ENCODE data around the gene KLHDC4. TPM values are rescaled to one million over a fixed set of nuclear protein-coding genes. Genes with fewer than 3 reads are reported as not detected.

The KLHDC4 gene
- total and polyA plus RNA-seq, 9 donors = 16.2 to 35.9 (median 26.2) TPM

GRCh38 chr16:87677830-87678229 lies 88.0 kb downstream of the KLHDC4 start:
- TF ChIP-seq EP300 (IDR thresholded peaks at IDR 0.05) = no peak
- no peak for TF ChIP-seq POLR2A (IDR thresholded peaks at IDR 0.05)
- TF ChIP-seq CTCF (IDR thresholded peaks at IDR 0.05) = no peak
- intact Hi-C loops (cut with DNase I) = no loop called here
- no peak overlapping the region for H3K27ac ChIP-seq
- H3K4me1 ChIP-seq (ENCODE audit: insufficient read depth) = no peaks in the 10 kb centered on the region
- no peak for DNase-seq
- no peaks in the 10 kb centered on the region for H3K27me3 ChIP-seq
- H3K4me3 ChIP-seq = no peak overlapping the region
- 81 to 90% (median 83%) methylated on average over 5 of the region's 5 CpGs for WGBS, 3 donors
- no peaks in the 10 kb centered on the region for H3K9me3 ChIP-seq
- no peaks in the 10 kb centered on the region for H3K36me3 ChIP-seq

GRCh38 chr16:87675111-87675719 lies 90.6 kb downstream of the KLHDC4 start:
- 28 to 31% (median 30%) methylated on average over 15 of the region's 15 CpGs for whole genome bisulfite sequencing, 3 donors
- DNase-seq = no peak
- Histone ChIP-seq H3K4me3 (no peak overlapping the region), H3K27ac (no peak overlapping the region), H3K9me3 (no peaks in the 10 kb centered on the region), H3K36me3 (no peaks in the 10 kb centered on the region), H3K4me1 (ENCODE audit: insufficient read depth) (no peaks in the 10 kb centered on the region), H3K27me3 (no peaks in the 10 kb centered on the region)
- TF ChIP-seq POLR2A (IDR thresholded peaks at IDR 0.05) (no peak), CTCF (IDR thresholded peaks at IDR 0.05) (no peak), EP300 (IDR thresholded peaks at IDR 0.05) (no peak)
- intact Hi-C loops (cut with DNase I) = no loop called here

GRCh38 chr16:87674419-87674818 lies 91.4 kb downstream of the KLHDC4 start:
- no peak for DNase-seq
- no peak overlapping the region for H3K4me3 ChIP-seq
- no peak for TF ChIP-seq EP300 (IDR thresholded peaks at IDR 0.05)
- no peak for TF ChIP-seq CTCF (IDR thresholded peaks at IDR 0.05)
- 76 to 81% (median 79%) methylated on average over 5 of the region's 5 CpGs for WGBS, 3 donors
- H3K27me3 ChIP-seq = no peaks in the 10 kb centered on the region
- H3K4me1 ChIP-seq (ENCODE audit: insufficient read depth) = no peaks in the 10 kb centered on the region
- intact Hi-C loops (cut with DNase I) = no loop called here
- H3K36me3 ChIP-seq = no peaks in the 10 kb centered on the region
- no peaks in the 10 kb centered on the region for H3K9me3 ChIP-seq
- no peak overlapping the region for H3K27ac ChIP-seq

- intact Hi-C loops (cut with DNase I) = no loop called here
- Histone ChIP-seq H3K36me3 (no peaks in the 10 kb centered on the region), H3K4me3 (no peak overlapping the region), H3K27me3 (no peaks in the 10 kb centered on the region), H3K9me3 (no peaks in the 10 kb centered on the region), H3K4me1 (ENCODE audit: insufficient read depth) (no peaks in the 10 kb centered on the region), H3K27ac (no peak overlapping the region)
- no peak for DNase-seq
- 80 to 86% (median 83%) methylated on average over 20 of the region's 20 CpGs for WGBS, 3 donors
- TF ChIP-seq EP300 (IDR thresholded peaks at IDR 0.05) = no peak
These were observed 94.0 kb downstream of the KLHDC4 start for GRCh38 chr16:87671715-87672270.

- Histone ChIP-seq H3K4me3 (no peak overlapping the region), H3K9me3 (no peaks in the 10 kb centered on the region), H3K36me3 (no peaks in the 10 kb centered on the region), H3K27me3 (no peaks in the 10 kb centered on the region), H3K4me1 (ENCODE audit: insufficient read depth) (no peaks in the 10 kb centered on the region), H3K27ac (no peak overlapping the region)
- intact Hi-C loops (cut with DNase I) = no loop called here
- no peak for DNase-seq
- WGBS, 3 donors = 84 to 91% (median 88%) methylated on average over 10 to 13 of the region's 13 CpGs
- TF ChIP-seq CTCF (IDR thresholded peaks at IDR 0.05) (no peak), EP300 (IDR thresholded peaks at IDR 0.05) (no peak), POLR2A (IDR thresholded peaks at IDR 0.05) (no peak)
These were observed 94.6 kb downstream of the KLHDC4 start for GRCh38 chr16:87671221-87671620.
